NCI-H1092 treated with DMSO at 0.1 percent for 48 hours (cell line): ENCODE results near the gene FKTN.

ENCODE experiments used
- DNase-seq: peaks from one replicate; lab custom pipeline; 2025; lab: John Stamatoyannopoulos, UW

Gene FKTN

DNA sequence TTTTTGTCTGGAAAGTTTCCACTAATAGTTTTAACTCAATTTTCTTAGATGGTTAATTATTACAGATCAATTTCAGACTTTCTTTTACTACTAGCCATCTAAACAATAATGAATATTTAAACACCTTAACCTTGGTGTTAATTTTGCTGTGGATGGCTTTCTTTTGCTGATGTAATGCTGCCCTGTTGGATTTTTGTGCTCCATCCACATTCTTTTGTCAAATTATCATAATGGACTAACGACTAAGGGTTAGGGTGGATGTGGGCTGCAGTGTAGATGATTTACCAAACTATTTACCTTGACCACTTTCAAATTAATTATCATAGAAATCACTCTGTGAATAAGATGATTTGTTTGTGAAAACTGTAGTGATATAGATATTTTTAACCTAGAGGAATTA is 120.8 kb downstream of the FKTN start:
- no peak for DNase-seq

DNA sequence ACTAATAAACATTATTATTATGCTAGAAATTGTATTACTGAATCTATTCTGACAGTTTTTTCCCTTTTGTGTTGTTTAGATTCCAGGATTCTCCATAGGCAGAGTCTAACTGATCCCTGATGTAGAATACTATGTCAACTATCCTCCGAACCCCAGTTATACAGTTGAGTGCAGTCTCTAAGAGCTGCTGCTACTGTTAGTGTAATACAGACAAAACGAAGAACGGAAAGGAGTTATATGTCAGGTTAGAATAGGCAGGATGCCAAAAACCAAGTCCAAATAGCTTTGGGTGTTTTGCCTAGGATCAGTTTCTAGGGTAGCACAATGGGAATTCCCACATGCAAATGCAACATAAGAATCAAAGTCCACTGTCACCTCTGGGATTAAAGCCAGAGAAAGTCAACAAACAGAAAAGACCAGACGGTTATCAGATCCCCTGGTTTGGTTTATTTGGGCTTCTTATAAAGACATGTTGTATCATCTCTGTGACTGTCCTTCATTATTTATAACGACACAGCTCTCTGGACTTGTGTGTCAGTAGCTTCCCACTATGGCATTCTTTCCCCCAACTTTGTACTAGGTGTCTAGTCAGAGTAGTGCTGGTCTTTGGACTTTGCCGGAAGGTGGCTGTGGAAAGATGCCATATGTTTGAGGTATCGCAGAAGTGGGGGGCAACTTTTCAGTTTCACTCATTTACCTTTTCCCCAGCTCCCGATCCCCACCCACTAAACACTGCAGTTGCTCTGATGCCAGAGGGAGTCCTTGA is 121.5 kb downstream of the FKTN start:
- peak; percentile 19 for DNase-seq

DNA sequence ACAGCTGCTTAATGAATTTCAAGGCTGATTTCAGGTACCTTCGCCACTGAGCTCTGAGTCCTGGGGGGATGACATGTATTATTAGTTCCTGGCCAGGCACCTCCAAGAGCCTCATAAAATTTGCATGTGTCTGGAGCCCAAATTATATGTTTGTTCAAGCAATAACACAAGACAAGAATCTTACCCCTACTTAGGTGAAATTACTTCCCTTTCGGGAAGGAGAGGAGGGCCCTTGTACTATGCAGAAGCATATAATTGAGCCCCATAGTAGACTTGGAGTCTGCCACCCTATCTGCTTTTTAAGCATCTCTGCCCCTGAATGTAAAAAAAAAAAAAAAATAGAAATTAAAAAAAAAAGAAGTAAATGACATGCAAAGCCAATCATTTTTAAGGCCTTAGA is 123.4 kb downstream of the FKTN start:
- DNase-seq = no peak

DNA sequence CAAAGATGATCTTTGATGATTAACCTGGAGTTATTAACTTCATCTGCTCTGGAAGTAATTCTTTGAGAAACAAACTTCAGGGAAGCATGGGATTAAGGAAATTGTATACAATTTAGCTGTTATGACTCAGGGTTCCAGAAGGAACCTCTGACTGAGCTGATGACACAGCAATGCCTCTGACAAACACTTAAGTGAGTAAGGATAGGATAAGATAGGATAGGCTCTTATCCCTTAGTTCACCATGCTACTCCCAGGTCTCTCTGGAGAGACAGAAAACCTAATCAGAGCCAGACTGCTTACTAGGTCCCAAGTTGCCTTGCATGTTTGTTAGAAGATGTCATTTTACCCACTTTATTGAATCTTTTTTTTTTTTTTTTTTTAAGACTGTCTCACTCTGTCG is 123.8 kb downstream of the FKTN start:
- no peak for DNase-seq

DNA sequence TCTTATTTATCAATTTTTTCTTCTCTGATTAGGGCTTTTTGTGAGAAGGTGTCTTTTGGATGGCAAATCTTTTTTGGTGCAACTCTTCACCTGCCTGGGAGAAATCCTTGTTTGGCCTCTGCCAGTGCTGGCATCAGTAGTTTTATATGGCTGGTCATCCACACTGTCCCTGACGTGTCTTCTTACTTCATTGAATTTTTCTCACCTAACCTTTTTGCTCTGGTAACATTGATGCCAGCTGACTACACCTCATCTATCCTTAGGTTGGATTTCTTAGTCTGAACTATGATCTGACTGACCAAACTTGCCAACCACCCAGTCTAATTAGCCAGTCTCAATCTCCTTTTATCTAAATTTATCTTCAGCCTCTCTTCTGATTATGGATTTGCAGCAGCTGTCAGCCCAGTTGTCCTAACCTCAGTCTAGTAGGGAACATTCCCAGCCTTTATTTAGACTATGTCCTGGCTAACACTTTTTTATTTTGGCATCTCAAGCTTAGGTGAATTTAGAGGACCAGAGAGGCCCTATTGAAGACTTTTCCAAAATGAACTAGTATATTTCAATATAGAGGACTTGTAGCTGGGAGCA is 125.9 kb downstream of the FKTN start:
- DNase-seq = no peak

DNA sequence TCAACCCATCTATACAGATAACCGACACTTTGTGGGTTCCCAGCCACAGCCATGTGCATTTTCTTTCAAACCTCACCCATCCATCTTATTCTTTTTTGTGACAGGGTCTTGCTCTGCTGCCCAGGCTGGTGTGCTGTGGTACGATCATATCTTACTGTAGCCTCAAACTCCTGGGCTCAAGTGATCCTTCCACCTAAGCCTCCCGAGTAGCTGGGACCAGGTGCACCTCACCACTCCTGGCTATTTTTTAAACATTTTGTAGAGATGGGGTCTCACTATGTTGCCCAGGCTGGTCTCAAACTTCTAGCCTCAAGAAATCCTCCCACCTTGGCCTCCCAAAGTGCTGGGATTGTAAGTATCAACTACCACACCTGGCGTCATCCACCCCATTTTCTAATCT is 129.0 kb downstream of the FKTN start:
- DNase-seq = no peak
